Neural cell (in vitro differentiated cells): ENCODE data around the gene DNAJC7. TPM values are rescaled to one million over a fixed set of nuclear protein-coding genes. Genes with fewer than 3 reads are reported as not detected.

Experiments
- H2AFZ ChIP-seq: fragments of 200-600, 300-800 bp; sonication (generic), shearing (Covaris generic); 2 replicates; pipeline ENCODE4 v1.6.0; 2014; ENCODE audit warnings: low read depth, mild to moderate bottlenecking, antibody characterized with exemption, low read length, moderate library complexity
- H3F3A ChIP-seq: fragments of 200-600 bp; shearing (Covaris generic); 2 replicates; pipeline ENCODE4 v1.6.1; 2016; ENCODE audit warnings: mild to moderate bottlenecking, moderate library complexity, mixed read lengths, antibody characterized with exemption, low read length; ENCODE audit not compliant: insufficient read depth, poor library complexity, severe bottlenecking
- H3K27ac ChIP-seq: fragments of 200-600, 300-800 bp; sonication (generic), shearing (Covaris generic); 2 replicates; pipeline ENCODE4 v1.5.1; 2014; ENCODE audit warnings: mild to moderate bottlenecking, low read length, moderate library complexity
- H3K27me3 ChIP-seq: fragments of 300-800, 200-600 bp; sonication (generic), shearing (Covaris generic); 2 replicates; pipeline ENCODE4 v1.6.0; 2014; ENCODE audit warnings: mild to moderate bottlenecking, low read depth, low read length, moderate library complexity; ENCODE audit not compliant: insufficient read depth
- H3K36me3 ChIP-seq: fragments of 300-800, 200-600 bp; sonication (generic), shearing (Covaris generic); 2 replicates; pipeline ENCODE4 v1.5.1; 2014; ENCODE audit warnings: mild to moderate bottlenecking, antibody characterized with exemption, low read length, moderate library complexity; ENCODE audit not compliant: insufficient read depth
- H3K4me2 ChIP-seq: fragments of 300-800, 200-600 bp; sonication (generic), shearing (Covaris generic); 2 replicates; pipeline ENCODE4 v1.6.0; 2014; ENCODE audit warnings: mild to moderate bottlenecking, low read length
- H3K4me3 ChIP-seq: fragments of 300-800, 200-600 bp; sonication (generic), shearing (Covaris generic); 2 replicates; pipeline ENCODE4 v1.5.1; 2014; ENCODE audit warnings: mild to moderate bottlenecking, low read length, moderate library complexity
- H3K79me2 ChIP-seq: fragments of 200-600 bp; shearing (Covaris generic); replicated peaks from 2 replicates; pipeline ENCODE4 v1.6.0; 2014; ENCODE audit warnings: mild to moderate bottlenecking, low read length, moderate library complexity; ENCODE audit not compliant: insufficient read depth
- H3K9ac ChIP-seq: fragments of 300-800, 200-600 bp; sonication (generic), shearing (Covaris generic); 2 replicates; pipeline ENCODE4 v1.6.1; 2016; ENCODE audit warnings: mild to moderate bottlenecking, low read length, mixed read lengths
- H3K9me2 ChIP-seq: fragments of 200-600 bp; shearing (Covaris generic); 2 replicates; pipeline ENCODE4 v1.6.1; 2016; ENCODE audit warnings: mild to moderate bottlenecking, low read length, mixed read lengths; ENCODE audit not compliant: insufficient read depth
- H3K9me3 ChIP-seq: fragments of 200-600, 300-800 bp; sonication (generic), shearing (Covaris generic); 2 replicates; pipeline ENCODE4 v1.6.1; 2016; ENCODE audit warnings: mild to moderate bottlenecking, mixed run types, low read length, moderate library complexity, mixed read lengths
- H4K20me1 ChIP-seq: fragments of 200-600 bp; shearing (Covaris generic); 2 replicates; pipeline ENCODE4 v1.6.1; 2016; ENCODE audit warnings: mild to moderate bottlenecking, mixed run types; ENCODE audit not compliant: insufficient read depth
- CTCF ChIP-seq: fragments of 450-650 bp; IDR thresholded peaks from 2 replicates; pipeline ENCODE4 v1.5.1; 2014; ENCODE audit warnings: antibody characterized with exemption, mild to moderate bottlenecking, moderate library complexity; ENCODE audit not compliant: poor library complexity, severe bottlenecking
- EP300 ChIP-seq: fragments of 450-650 bp; conservative IDR thresholded peaks from 2 replicates; pipeline ENCODE4 v1.6.1; 2014; ENCODE audit warnings: antibody characterized with exemption, mild to moderate bottlenecking, moderate library complexity; ENCODE audit not compliant: poor library complexity, severe bottlenecking
- EZH2 ChIP-seq: fragments of 200-600, 300-800 bp; shearing (Covaris generic), sonication (generic); IDR thresholded peaks from 2 replicates; pipeline ENCODE4 v1.6.1; 2014; ENCODE audit warnings: antibody characterized with exemption, low read length, borderline replicate concordance, mild to moderate bottlenecking; ENCODE audit not compliant: insufficient read depth, poor library complexity, severe bottlenecking
- MXI1 ChIP-seq: fragments of 450-650 bp; conservative IDR thresholded peaks from 2 replicates; pipeline ENCODE4 v1.6.1; 2014; ENCODE audit warnings: antibody characterized with exemption, mild to moderate bottlenecking; ENCODE audit not compliant: poor library complexity, severe bottlenecking
- POLR2AphosphoS5 ChIP-seq: IDR thresholded peaks from 2 replicates; pipeline ENCODE4 v1.6.1; 2012
- RAD21 ChIP-seq: fragments of 450-650 bp; conservative IDR thresholded peaks from 2 replicates; pipeline ENCODE4 v1.6.1; 2014; ENCODE audit warnings: antibody characterized with exemption, mild to moderate bottlenecking, moderate library complexity
- REST ChIP-seq: IDR thresholded peaks from 2 replicates; pipeline ENCODE4 v1.6.1; 2012; ENCODE audit warnings: borderline replicate concordance
- SMC3 ChIP-seq: fragments of 450-650 bp; conservative IDR thresholded peaks from 2 replicates; pipeline ENCODE4 v1.6.1; 2014; ENCODE audit warnings: antibody characterized with exemption, mild to moderate bottlenecking, moderate library complexity; ENCODE audit not compliant: poor library complexity
- TAF1 ChIP-seq: IDR thresholded peaks from 2 replicates; pipeline ENCODE4 v1.6.1; 2012; ENCODE audit warnings: low read depth
- polyA plus RNA-seq: library from polyadenylated mRNA; depleted of rRNA; stranded (reverse); fragments of >200 nt; gene quantifications from 2 replicates; pipeline ENCODE4 v1.2.3, GENCODE V29; 2014

The DNAJC7 gene
- polyA plus RNA-seq, 1 donor from 2014 or later: 126 TPM

GRCh38 chr17:42031584-42031983, 14.3 kb upstream of the DNAJC7 start:
- no peak overlapping the region for H3K27ac ChIP-seq

GRCh38 chr17:42028791-42029127, 11.5 kb upstream of the DNAJC7 start:
- Histone ChIP-seq H3K9me3 (no peaks in the 10 kb centered on the region), H2AFZ (no peak overlapping the region), H3K79me2 (no peaks in the 10 kb centered on the region), H3K27ac (no peak overlapping the region), H3K27me3 (no peaks in the 10 kb centered on the region), H3K4me2 (no peak overlapping the region), H3K9me2 (no peaks in the 10 kb centered on the region), H3F3A (no peaks in the 10 kb centered on the region), H4K20me1 (no peaks in the 10 kb centered on the region), H3K4me3 (no peak overlapping the region), H3K9ac (no peak overlapping the region), H3K36me3 (no peaks in the 10 kb centered on the region)
- TF ChIP-seq REST (no peak), MXI1 (no peak), SMC3 (no peak), TAF1 (no peak), EP300 (no peak), EZH2 (no peak), RAD21 (no peak), POLR2AphosphoS5 (no peak)

More at GRCh38 chr17:42031584-42031983, 14.3 kb upstream of the DNAJC7 start:
- Histone ChIP-seq H3F3A (no peaks in the 10 kb centered on the region), H2AFZ (no peak overlapping the region), H3K79me2 (no peaks in the 10 kb centered on the region), H3K9me2 (no peaks in the 10 kb centered on the region), H4K20me1 (no peaks in the 10 kb centered on the region), H3K4me2 (no peak overlapping the region), H3K9ac (no peak overlapping the region), H3K9me3 (no peaks in the 10 kb centered on the region), H3K4me3 (no peak overlapping the region), H3K27me3 (no peaks in the 10 kb centered on the region), H3K36me3 (no peaks in the 10 kb centered on the region)
- TF ChIP-seq CTCF (no peak), EP300 (no peak), TAF1 (no peak), REST (no peak), MXI1 (no peak), POLR2AphosphoS5 (no peak), SMC3 (no peak), RAD21 (no peak), EZH2 (no peak)
